IMR-90 (cell line): ENCODE results near the gene SLC7A4. TPM values are rescaled to one million over a fixed set of nuclear protein-coding genes. Genes with fewer than 3 reads are reported as not detected.

ENCODE experiments used
- ATAC-seq: fragments of 200-7000 bp; cut with Tn5 transposase; 2 replicates; pipeline ENCODE4 v1.9.1; 2020; ENCODE audit warnings: low read depth, mild to moderate bottlenecking, moderate library complexity
- BruUV-seq: library from RNA; stranded (reverse); fragments of 400-500 nt; replicated peaks from 2 replicates; lab custom pipeline; 2021; lab: Mats Ljungman, UMichigan
- CTCF ChIA-PET: fragments of 300-600 bp; formaldehyde crosslinking; extraction: SDS; loops from one replicate; lab custom pipeline; 2021; ENCODE audit warnings: antibody characterized with exemption; lab: Yijun Ruan, JAX
- POLR2A ChIA-PET: fragments of 300-600 bp; sonication (Branson Sonifier 250); formaldehyde crosslinking; loops from one replicate; lab custom pipeline; 2022; ENCODE audit warnings: antibody characterized with exemption; ENCODE audit not compliant: unreplicated experiment; lab: Charles Lee
- DNase-seq: peaks from one replicate; pipeline ENCODE4 v3.0.0; 2013
- H2AFZ ChIP-seq: replicated peaks from 2 replicates; pipeline ENCODE3; 2013; ENCODE audit warnings: low read length, mild to moderate bottlenecking; ENCODE audit not compliant: poor library complexity
- H2AK5ac ChIP-seq: 2 replicates; pipeline ENCODE4 v1.6.1; 2013; ENCODE audit warnings: low read depth, low read length, inconsistent platforms
- H2AK9ac ChIP-seq: replicated peaks from 2 replicates; pipeline ENCODE3; 2013; ENCODE audit warnings: mild to moderate bottlenecking, low read depth, low read length, moderate library complexity; ENCODE audit not compliant: poor library complexity
- H2BK120ac ChIP-seq: 2 replicates; pipeline ENCODE4 v1.6.1; 2013; ENCODE audit warnings: low read depth, low read length, inconsistent platforms
- H2BK15ac ChIP-seq: 3 replicates; pipeline ENCODE4 v1.6.1; 2013; ENCODE audit warnings: low read depth, low read length, inconsistent platforms
- H2BK20ac ChIP-seq: 2 replicates; pipeline ENCODE4 v1.6.1; 2013; ENCODE audit warnings: low read depth, mild to moderate bottlenecking, inconsistent platforms, low read length, moderate library complexity
- H2BK5ac ChIP-seq: 2 replicates; pipeline ENCODE4 v1.6.1; 2013; ENCODE audit warnings: mild to moderate bottlenecking, low read depth, low read length, inconsistent platforms; ENCODE audit not compliant: poor library complexity, severe bottlenecking
- H3K14ac ChIP-seq: replicated peaks from 2 replicates; pipeline ENCODE4 v1.6.1; 2013; ENCODE audit warnings: low read depth, low read length, inconsistent platforms
- H3K18ac ChIP-seq: 2 replicates; pipeline ENCODE4 v1.6.1; 2013; ENCODE audit warnings: low read depth, low read length, control low read depth
- H3K23ac ChIP-seq: 2 replicates; pipeline ENCODE4 v1.6.1; 2013; ENCODE audit warnings: low read depth, low read length, inconsistent platforms
- H3K27ac ChIP-seq: 2 replicates; pipeline ENCODE4 v1.5.1; 2013; ENCODE audit warnings: mild to moderate bottlenecking, control low read depth, low read length; ENCODE audit not compliant: insufficient read depth
- H3K27me3 ChIP-seq: 2 replicates; pipeline ENCODE4 v1.6.1; 2013; ENCODE audit warnings: low read length; ENCODE audit not compliant: control insufficient read depth, insufficient read depth
- H3K36me3 ChIP-seq: 2 replicates; pipeline ENCODE4 v1.6.1; 2013; ENCODE audit warnings: low read length, mixed read lengths; ENCODE audit not compliant: control insufficient read depth, insufficient read depth
- H3K4ac ChIP-seq: 2 replicates; pipeline ENCODE4 v1.6.1; 2013; ENCODE audit warnings: low read depth, low read length, inconsistent platforms
- H3K4me1 ChIP-seq: 2 replicates; pipeline ENCODE4 v1.6.1; 2013; ENCODE audit warnings: low read length, mixed read lengths; ENCODE audit not compliant: control insufficient read depth, insufficient read depth
- H3K4me2 ChIP-seq: 2 replicates; pipeline ENCODE4 v1.6.1; 2013; ENCODE audit warnings: low read depth, mild to moderate bottlenecking, control low read depth, low read length, moderate library complexity
- H3K4me3 ChIP-seq: 2 replicates; pipeline ENCODE4 v1.5.1; 2013; ENCODE audit warnings: low read depth, mild to moderate bottlenecking, control low read depth, low read length, moderate library complexity; ENCODE audit not compliant: insufficient read depth
- H3K56ac ChIP-seq: 2 replicates; pipeline ENCODE4 v1.6.1; 2013; ENCODE audit warnings: low read length, inconsistent platforms; ENCODE audit not compliant: insufficient read depth; ENCODE audit errors: extremely low read depth
- H3K79me1 ChIP-seq, 2 experiments: 2 replicates each; pipeline ENCODE4 v1.6.1; 2013; ENCODE audit warnings: low read length in 2 of 2, inconsistent platforms in 1 of 2, low read depth in 1 of 2
- H3K9ac ChIP-seq: 2 replicates; pipeline ENCODE4 v1.6.1; 2013; ENCODE audit warnings: low read depth, low read length, control low read depth
- H3K9me1 ChIP-seq: 2 replicates; pipeline ENCODE4 v1.6.1; 2013; ENCODE audit warnings: low read length, inconsistent platforms; ENCODE audit not compliant: insufficient read depth
- H3K9me3 ChIP-seq: 2 replicates; pipeline ENCODE4 v1.6.1; 2013; ENCODE audit warnings: low read length; ENCODE audit not compliant: control insufficient read depth, insufficient read depth
- H4K20me1 ChIP-seq: 2 replicates; pipeline ENCODE4 v1.6.1; 2013; ENCODE audit warnings: low read length, inconsistent platforms; ENCODE audit not compliant: insufficient read depth
- H4K5ac ChIP-seq: 2 replicates; pipeline ENCODE4 v1.6.1; 2013; ENCODE audit warnings: mild to moderate bottlenecking, low read depth, low read length, control low read depth
- H4K8ac ChIP-seq, 2 experiments: 2 replicates each; pipeline ENCODE4 v1.6.1; 2013; ENCODE audit warnings: low read depth in 2 of 2, low read length in 2 of 2, control low read depth in 1 of 2, inconsistent platforms in 1 of 2
- H4K91ac ChIP-seq: 2 replicates; pipeline ENCODE4 v1.6.1; 2013; ENCODE audit warnings: low read depth, low read length, inconsistent platforms; ENCODE audit not compliant: insufficient read depth
- BHLHE40 ChIP-seq: fragments of 150-350 bp; IDR thresholded peaks from 2 replicates; pipeline ENCODE4 v1.6.1; 2016; ENCODE audit warnings: mild to moderate bottlenecking, low read depth, low read length
- CEBPB ChIP-seq: IDR thresholded peaks from 2 replicates; pipeline ENCODE4 v1.6.1; 2012; ENCODE audit warnings: low read depth, low read length, improper control_type of control experiment
- CHD1 ChIP-seq: IDR thresholded peaks from 2 replicates; pipeline ENCODE4 v1.6.1; 2012; ENCODE audit warnings: low read depth, low read length, improper control_type of control experiment
- FOS ChIP-seq: fragments of 150-350 bp; IDR thresholded peaks from 2 replicates; pipeline ENCODE4 v1.6.1; 2016; ENCODE audit warnings: low read depth, low read length
- MAFK ChIP-seq: IDR thresholded peaks from 2 replicates; pipeline ENCODE4 v1.6.1; 2012; ENCODE audit warnings: low read depth, low read length, improper control_type of control experiment
- MAZ ChIP-seq: IDR thresholded peaks from 2 replicates; pipeline ENCODE4 v1.6.1; 2012; ENCODE audit warnings: low read depth, mild to moderate bottlenecking, low read length, improper control_type of control experiment, moderate library complexity, borderline replicate concordance
- MXI1 ChIP-seq: IDR thresholded peaks from 2 replicates; pipeline ENCODE4 v1.6.1; 2012; ENCODE audit warnings: low read depth, mild to moderate bottlenecking, low read length, moderate library complexity, borderline replicate concordance
- NFE2L2 ChIP-seq: fragments of 150-350 bp; IDR thresholded peaks from 2 replicates; pipeline ENCODE4 v1.6.1; 2016; ENCODE audit warnings: low read depth, mild to moderate bottlenecking, low read length
- POLR2A ChIP-seq: IDR thresholded peaks from 2 replicates; pipeline ENCODE4 v1.6.1; 2012; ENCODE audit warnings: mild to moderate bottlenecking, low read depth, low read length
- RAD21 ChIP-seq: IDR thresholded peaks from 2 replicates; pipeline ENCODE4 v1.6.1; 2012; ENCODE audit warnings: low read length, improper control_type of control experiment
- RCOR1 ChIP-seq: IDR thresholded peaks from 2 replicates; pipeline ENCODE4 v1.6.1; 2012; ENCODE audit warnings: mild to moderate bottlenecking, low read length, improper control_type of control experiment; ENCODE audit not compliant: insufficient replicate concordance
- RFX5 ChIP-seq: IDR thresholded peaks from 2 replicates; pipeline ENCODE4 v1.8.0; 2012; ENCODE audit warnings: low read depth, mild to moderate bottlenecking, low read length, moderate library complexity
- SMC3 ChIP-seq: fragments of 150-350 bp; IDR thresholded peaks from 2 replicates; pipeline ENCODE4 v1.6.1; 2016; ENCODE audit warnings: low read depth, mild to moderate bottlenecking, antibody characterized with exemption, low read length, moderate library complexity
- WGBS, 2 experiments: methylation state at CpG; one replicate each; pipeline versions ENCODE4 v1.1.5 to v1.1.7; 2013; ENCODE audit warnings: missing lambda C conversion rate in 2 of 2; ENCODE audit not compliant: insufficient read length in 1 of 2; ENCODE audit errors: extremely low coverage in 2 of 2; 5-methylcytosine and 5-hydroxymethylcytosine counted together
- dilution Hi-C: fragments of 300-500 bp; cut with HindIII; formaldehyde crosslinking; loops from one replicate; pipeline ENCODE4 v1.14.3; 2018; ENCODE audit warnings: low sequenced_read_pairs; ENCODE audit not compliant: unreplicated experiment
- in situ Hi-C: fragments of 300-500 bp; cut with MboI; formaldehyde crosslinking; loops from 3 replicates; pipeline ENCODE4 v1.14.3; 2019; ENCODE audit warnings: low sequenced_read_pairs, inconsistent platforms, mixed read lengths
- intact Hi-C: fragments of 100-400 bp; cut with micrococcal nuclease; formaldehyde crosslinking; loops from 2 replicates; pipeline ENCODE4 v1.10.0; 2022
- polyA plus RNA-seq, 3 experiments: library from polyadenylated mRNA; depleted of rRNA; stranded (reverse); fragments of >200 nt; gene quantifications; 2 replicates each; pipeline ENCODE4 v1.2.3, GENCODE V29; 2012; ENCODE audit warnings: low replicate concordance in 1 of 3
- total RNA-seq: library from RNA; depleted of rRNA; stranded (reverse); fragments of >200 nt; gene quantifications from 2 replicates; pipeline ENCODE4 v1.2.3, GENCODE V29; 2012
- TF ChIP-seq, protein P1 (sequence below): fragments of 150-350 bp; IDR thresholded peaks from 2 replicates; pipeline ENCODE4 v1.6.1; 2016; ENCODE audit warnings: low read depth, mild to moderate bottlenecking, low read length, moderate library complexity, borderline replicate concordance
- TF ChIP-seq, protein P2 (sequence below): conservative IDR thresholded peaks from 2 replicates; pipeline ENCODE4 v1.5.1; 2012; ENCODE audit warnings: mild to moderate bottlenecking, low read depth, low read length, improper control_type of control experiment

Gene SLC7A4
- total and polyA plus RNA-seq, 2 of the 4 experiments (the other 2 are of a cell fraction), result 0.03 TPM; not detected in 1

DNA sequence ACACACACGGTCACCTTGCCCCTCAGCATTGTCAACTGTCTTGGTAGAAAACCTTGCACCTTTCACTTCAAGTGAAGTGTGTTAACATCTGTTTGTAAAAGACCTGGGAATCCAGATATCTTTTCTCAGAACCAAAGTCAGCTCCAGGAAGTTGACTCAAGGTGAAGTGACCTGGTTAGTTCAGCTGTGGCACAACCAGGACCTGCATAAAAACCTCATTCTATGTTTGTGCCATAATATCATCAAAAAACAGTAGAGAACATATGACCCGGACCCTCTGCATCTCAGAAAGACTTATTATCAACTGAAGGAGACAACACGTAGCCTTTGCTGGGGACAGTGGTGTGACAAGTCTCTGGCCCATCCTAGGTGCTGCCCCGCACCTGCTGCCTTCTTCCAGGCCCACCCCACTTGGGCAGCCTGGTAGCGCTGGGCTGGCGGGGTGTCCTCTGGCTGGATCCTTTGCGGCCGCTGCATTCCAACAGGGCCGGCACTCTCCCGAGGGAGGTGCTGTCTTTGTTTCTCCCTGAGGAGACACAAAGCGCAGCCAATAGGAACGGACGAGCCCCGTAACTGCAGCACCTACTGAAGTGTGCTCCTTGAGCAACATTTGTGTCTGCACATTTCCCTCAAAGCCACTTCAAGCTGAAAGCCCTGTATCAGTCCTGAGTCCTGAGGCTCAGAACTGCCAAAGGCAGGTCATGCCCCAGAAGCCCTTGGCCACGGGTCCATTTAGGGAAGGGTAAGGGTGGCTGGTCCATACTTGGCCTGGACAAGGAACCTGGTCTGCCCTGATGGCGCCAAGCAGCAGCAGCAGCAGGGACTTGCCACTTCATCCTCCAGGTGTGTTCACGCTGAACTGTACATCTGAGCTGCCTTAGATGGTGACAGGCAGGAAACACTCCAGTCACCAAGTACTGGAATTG lies 38.6 kb upstream of the SLC7A4 start:
- Histone ChIP-seq H3K14ac (no peak overlapping the region), H2AK9ac (no peak overlapping the region), H4K91ac (no peak overlapping the region), H3K4me2 (no peak overlapping the region), H2BK20ac (no peak overlapping the region), H3K56ac (no peak overlapping the region), H3K9me1 (peaks cover 5% of the 10 kb centered on the region; the same call in 1 of the 2 replicates), H2BK120ac (no peak overlapping the region), H3K27ac (no peak overlapping the region), H4K5ac (no peak overlapping the region), H2BK5ac (no peak overlapping the region), H3K79me1 (no peaks in the 10 kb centered on the region), H4K8ac (no peak overlapping the region), H3K4me3 (no peak overlapping the region), H3K4me1 (peaks cover 3% of the 10 kb centered on the region), H2BK15ac (no peak overlapping the region), H3K18ac (no peak overlapping the region), H2AK5ac (no peak overlapping the region), H3K4ac (no peak overlapping the region), H3K27me3 (peaks cover 17% of the 10 kb centered on the region), H3K23ac (no peak overlapping the region), H2AFZ (no peak overlapping the region), H3K9ac (no peak overlapping the region), H3K36me3 (no peaks in the 10 kb centered on the region), H3K9me3 (peaks cover 10% of the 10 kb centered on the region; the same call in 1 of the 2 replicates), H4K20me1 (no peaks in the 10 kb centered on the region)
- POLR2A ChIA-PET, result no interaction called here
- intact Hi-C loops, result no loop called here
- in situ Hi-C loops, result no loop called here
- dilution Hi-C loops, result no loop called here
- ATAC-seq, result no peak
- BruUV-seq, result no TSS peak
- CTCF ChIA-PET, result no interaction called here
- no peak for DNase-seq
- 72% methylated on average over 7 of the region's 17 CpGs; no CpG with 5 or more reads in 1 of the 2 experiments for WGBS, 2 experiments
- TF ChIP-seq MAFK, result no peak
- TF ChIP-seq, protein P1, sequence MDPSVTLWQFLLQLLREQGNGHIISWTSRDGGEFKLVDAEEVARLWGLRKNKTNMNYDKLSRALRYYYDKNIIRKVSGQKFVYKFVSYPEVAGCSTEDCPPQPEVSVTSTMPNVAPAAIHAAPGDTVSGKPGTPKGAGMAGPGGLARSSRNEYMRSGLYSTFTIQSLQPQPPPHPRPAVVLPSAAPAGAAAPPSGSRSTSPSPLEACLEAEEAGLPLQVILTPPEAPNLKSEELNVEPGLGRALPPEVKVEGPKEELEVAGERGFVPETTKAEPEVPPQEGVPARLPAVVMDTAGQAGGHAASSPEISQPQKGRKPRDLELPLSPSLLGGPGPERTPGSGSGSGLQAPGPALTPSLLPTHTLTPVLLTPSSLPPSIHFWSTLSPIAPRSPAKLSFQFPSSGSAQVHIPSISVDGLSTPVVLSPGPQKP, result no peak
- no peak for TF ChIP-seq BHLHE40
- no peak for TF ChIP-seq MXI1
- no peak for TF ChIP-seq SMC3
- no peak for TF ChIP-seq NFE2L2
- no peak for TF ChIP-seq FOS
- TF ChIP-seq POLR2A, result no peak
- no peak for TF ChIP-seq MAZ
- TF ChIP-seq RAD21, result no peak
- no peak for TF ChIP-seq RFX5
- TF ChIP-seq RCOR1, result no peak
- TF ChIP-seq, protein P2, sequence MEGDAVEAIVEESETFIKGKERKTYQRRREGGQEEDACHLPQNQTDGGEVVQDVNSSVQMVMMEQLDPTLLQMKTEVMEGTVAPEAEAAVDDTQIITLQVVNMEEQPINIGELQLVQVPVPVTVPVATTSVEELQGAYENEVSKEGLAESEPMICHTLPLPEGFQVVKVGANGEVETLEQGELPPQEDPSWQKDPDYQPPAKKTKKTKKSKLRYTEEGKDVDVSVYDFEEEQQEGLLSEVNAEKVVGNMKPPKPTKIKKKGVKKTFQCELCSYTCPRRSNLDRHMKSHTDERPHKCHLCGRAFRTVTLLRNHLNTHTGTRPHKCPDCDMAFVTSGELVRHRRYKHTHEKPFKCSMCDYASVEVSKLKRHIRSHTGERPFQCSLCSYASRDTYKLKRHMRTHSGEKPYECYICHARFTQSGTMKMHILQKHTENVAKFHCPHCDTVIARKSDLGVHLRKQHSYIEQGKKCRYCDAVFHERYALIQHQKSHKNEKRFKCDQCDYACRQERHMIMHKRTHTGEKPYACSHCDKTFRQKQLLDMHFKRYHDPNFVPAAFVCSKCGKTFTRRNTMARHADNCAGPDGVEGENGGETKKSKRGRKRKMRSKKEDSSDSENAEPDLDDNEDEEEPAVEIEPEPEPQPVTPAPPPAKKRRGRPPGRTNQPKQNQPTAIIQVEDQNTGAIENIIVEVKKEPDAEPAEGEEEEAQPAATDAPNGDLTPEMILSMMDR, result no peak
- TF ChIP-seq CEBPB, result no peak
- no peak for TF ChIP-seq CHD1
